Hepatocyte (in vitro differentiated cells): ENCODE measurements around the gene ILDR2. TPM values are rescaled to one million over a fixed set of nuclear protein-coding genes. Genes with fewer than 3 reads are reported as not detected.

ENCODE experiments used
- DNase-seq: peaks from one replicate; pipeline ENCODE4 v3.0.0-alpha.2; 2016; ENCODE audit warnings: low spot score
- H2AFZ ChIP-seq: fragments of 200-600 bp; sonication (generic); 2 replicates; pipeline ENCODE4 v1.6.0; 2016; ENCODE audit warnings: antibody characterized with exemption, mild to moderate bottlenecking
- H3K27ac ChIP-seq: fragments of 200-600 bp; sonication (generic); 2 replicates; pipeline ENCODE4 v1.5.1; 2016; ENCODE audit warnings: mild to moderate bottlenecking
- H3K27me3 ChIP-seq: fragments of 200-600 bp; sonication (generic); 2 replicates; pipeline ENCODE4 v1.6.1; 2016
- H3K36me3 ChIP-seq: fragments of 200-600 bp; sonication (generic); replicated peaks from 2 replicates; pipeline ENCODE4 v1.5.1; 2016; ENCODE audit warnings: low read depth; ENCODE audit not compliant: insufficient read depth
- H3K4me1 ChIP-seq: fragments of 200-600 bp; sonication (generic); 2 replicates; pipeline ENCODE4 v1.5.1; 2016; ENCODE audit warnings: mild to moderate bottlenecking, moderate library complexity; ENCODE audit not compliant: insufficient read depth
- H3K4me2 ChIP-seq: fragments of 200-600 bp; sonication (generic); 2 replicates; pipeline ENCODE4 v1.6.0; 2016
- H3K4me3 ChIP-seq: fragments of 200-600 bp; sonication (generic); 2 replicates; pipeline ENCODE4 v1.5.1; 2016; ENCODE audit warnings: mild to moderate bottlenecking
- H3K79me2 ChIP-seq: fragments of 200-600 bp; sonication (generic); 2 replicates; pipeline ENCODE4 v1.6.0; 2017; ENCODE audit warnings: mild to moderate bottlenecking
- H3K9me2 ChIP-seq: fragments of 200-600 bp; sonication (generic); replicated peaks from 2 replicates; pipeline ENCODE4 v1.6.0; 2017; ENCODE audit warnings: mild to moderate bottlenecking; ENCODE audit not compliant: insufficient read depth
- H3K9me3 ChIP-seq: fragments of 200-600 bp; sonication (generic); 2 replicates; pipeline ENCODE4 v1.5.1; 2016; ENCODE audit warnings: low read depth, mild to moderate bottlenecking
- H4K20me1 ChIP-seq: fragments of 200-600 bp; sonication (generic); 2 replicates; pipeline ENCODE4 v1.6.0; 2016; ENCODE audit warnings: mild to moderate bottlenecking; ENCODE audit not compliant: insufficient read depth, poor library complexity, severe bottlenecking
- CTCF ChIP-seq: fragments of 200-600 bp; sonication (generic); IDR thresholded peaks from 2 replicates; pipeline ENCODE4 v1.5.1; 2016; ENCODE audit warnings: antibody characterized with exemption, mild to moderate bottlenecking; ENCODE audit not compliant: poor library complexity
- EZH2 ChIP-seq: fragments of 200-600 bp; sonication (generic); IDR thresholded peaks from 2 replicates; pipeline ENCODE4 v1.6.1; 2016; ENCODE audit warnings: antibody characterized with exemption, mild to moderate bottlenecking, borderline replicate concordance
- EZH2phosphoT487 ChIP-seq: fragments of 200-600 bp; sonication (generic); IDR thresholded peaks from one replicate; pipeline ENCODE4 v1.6.1; 2018; ENCODE audit warnings: antibody characterized with exemption, mild to moderate bottlenecking, low read depth, moderate library complexity; ENCODE audit not compliant: unreplicated experiment, severe bottlenecking
- WGBS: methylation state at CpG from one replicate; pipeline ENCODE4 v1.1.6; 2016; ENCODE audit warnings: low lambda C conversion rate; ENCODE audit errors: missing lambda C conversion rate; 5-methylcytosine and 5-hydroxymethylcytosine counted together
- polyA plus RNA-seq: library from polyadenylated mRNA; unstranded; fragments of >200 nt; fragmentation: Nextera tagmentation; extraction: Ambion mirVana; gene quantifications from 2 replicates; pipeline ENCODE4 v1.2.1, GENCODE V29; 2016
- total RNA-seq: library from RNA; depleted of rRNA; stranded (reverse); fragments of >200 nt; gene quantifications from 2 replicates; pipeline ENCODE4 v1.2.3, GENCODE V29; 2014

Gene ILDR2
- total and polyA plus RNA-seq, 2 experiments from 2014 or later, result 1.6 to 3.4 TPM

GRCh38 chr1:166950156-166950555, 25.2 kb downstream of the ILDR2 start:
- Histone ChIP-seq H3K79me2 (no peaks in the 10 kb centered on the region), H3K4me2 (no peak overlapping the region), H2AFZ (no peak overlapping the region), H3K27ac (no peak overlapping the region), H3K9me3 (no peaks in the 10 kb centered on the region), H3K4me1 (no peaks in the 10 kb centered on the region), H3K9me2 (no peaks in the 10 kb centered on the region), H3K27me3 (peaks cover 56% of the 10 kb centered on the region), H3K36me3 (no peaks in the 10 kb centered on the region), H3K4me3 (no peak overlapping the region), H4K20me1 (no peaks in the 10 kb centered on the region)
- no peak for DNase-seq
- TF ChIP-seq EZH2phosphoT487, result no peak
- TF ChIP-seq CTCF, result no peak
- TF ChIP-seq EZH2, result no peak
- WGBS, result 30% methylated on average over 2 of the region's 2 CpGs

GRCh38 chr1:166948856-166949350, 26.4 kb downstream of the ILDR2 start:
- H3K9me3 ChIP-seq, result no peaks in the 10 kb centered on the region

GRCh38 chr1:166947398-166948043, 27.8 kb downstream of the ILDR2 start:
- whole genome bisulfite sequencing, result 10% methylated on average over 41 of the region's 44 CpGs
- peak; percentile 51 for TF ChIP-seq EZH2
- TF ChIP-seq CTCF, result no peak
- H3K27ac ChIP-seq, result no peak overlapping the region
- peak overlapping the region; percentile 75 for H3K4me2 ChIP-seq
- no peak overlapping the region for H2AFZ ChIP-seq
- DNase-seq, result peak; percentile 57
- H3K79me2 ChIP-seq, result no peaks in the 10 kb centered on the region
- H3K27me3 ChIP-seq, result peaks cover 61% of the 10 kb centered on the region
- H3K4me3 ChIP-seq, result no peak overlapping the region
- no peaks in the 10 kb centered on the region for H3K4me1 ChIP-seq
- no peaks in the 10 kb centered on the region for H3K36me3 ChIP-seq
- no peaks in the 10 kb centered on the region for H3K9me2 ChIP-seq
- no peaks in the 10 kb centered on the region for H4K20me1 ChIP-seq
- H3K9me3 ChIP-seq, result no peaks in the 10 kb centered on the region

More at GRCh38 chr1:166948856-166949350, 26.4 kb downstream of the ILDR2 start:
- Histone ChIP-seq H3K27me3 (peaks cover 66% of the 10 kb centered on the region), H3K27ac (no peak overlapping the region), H3K36me3 (no peaks in the 10 kb centered on the region), H3K79me2 (no peaks in the 10 kb centered on the region), H3K4me1 (no peaks in the 10 kb centered on the region), H3K4me2 (no peak overlapping the region), H2AFZ (no peak overlapping the region), H3K4me3 (no peak overlapping the region), H4K20me1 (no peaks in the 10 kb centered on the region), H3K9me2 (no peaks in the 10 kb centered on the region)
- DNase-seq, result no peak
- WGBS, result 93% methylated on average over 2 of the region's 2 CpGs
- TF ChIP-seq EZH2phosphoT487 (no peak), EZH2 (no peak), CTCF (no peak)
